HG03565 (cell line): Measurements from ENCODE around the gene C1QTNF4.
"Not testable (repeated sequence)": the region's sequence is repeated elsewhere in the genome, so short reads cannot be mapped to it uniquely, and the experiment has no call there.

ENCODE experiments used
- ATAC-seq: cut with Tn5 transposase; IDR thresholded peaks from one replicate; pipeline ENCODE4 v1.9.1; 2021; ENCODE audit warnings: mild to moderate bottlenecking, moderate library complexity; ENCODE audit not compliant: unreplicated experiment

The C1QTNF4 gene

GRCh38 chr11:47569646-47570045 is 24.6 kb downstream of the C1QTNF4 start:
- ATAC-seq: no peak

- no peak for ATAC-seq
These were observed 28.0 kb downstream of the C1QTNF4 start for GRCh38 chr11:47566149-47566698.

- ATAC-seq: peak; percentile 73
These were observed 28.7 kb downstream of the C1QTNF4 start, which contains the start of gene PTPMT1 for GRCh38 chr11:47565340-47566148. TSS of gene PTPMT1 (plus strand) at chr11:47565599. CDS start at chr11:47565623, 24 bp downstream.

GRCh38 chr11:47564933-47565339 is 29.3 kb downstream of the C1QTNF4 start:
- no peak for ATAC-seq

- not testable (repeated sequence) for ATAC-seq
These were observed 29.8 kb downstream of the C1QTNF4 start for GRCh38 chr11:47564366-47564765.

- ATAC-seq: not testable (repeated sequence)
These were observed 31.8 kb downstream of the C1QTNF4 start for GRCh38 chr11:47562393-47562792.

GRCh38 chr11:47560426-47560825 is 33.8 kb downstream of the C1QTNF4 start:
- ATAC-seq: no peak

GRCh38 chr11:47558695-47559094 is 35.5 kb downstream of the C1QTNF4 start:
- no peak for ATAC-seq

- not testable (repeated sequence) for ATAC-seq
These were observed 37.2 kb downstream of the C1QTNF4 start for GRCh38 chr11:47557004-47557403.

GRCh38 chr11:47553406-47553743 is 40.8 kb downstream of the C1QTNF4 start:
- peak; percentile 10 for ATAC-seq

GRCh38 chr11:47552566-47553405 is 41.4 kb downstream of the C1QTNF4 start, which contains the start of gene CELF1:
TSS of gene CELF1 (minus strand) at chr11:47553132. CDS start at chr11:47499523, 53,609 bp downstream.
- ATAC-seq: peak; percentile 87

- no peak for ATAC-seq
These were observed 42.1 kb downstream of the C1QTNF4 start for GRCh38 chr11:47552056-47552565.

GRCh38 chr11:47551086-47551485 is 43.1 kb downstream of the C1QTNF4 start:
- no peak for ATAC-seq

GRCh38 chr11:47550288-47551047 is 43.7 kb downstream of the C1QTNF4 start:
- no peak for ATAC-seq

GRCh38 chr11:47546274-47546673 is 47.9 kb downstream of the C1QTNF4 start:
- ATAC-seq: not testable (repeated sequence)

- no peak for ATAC-seq
These were observed 48.9 kb downstream of the C1QTNF4 start for GRCh38 chr11:47545298-47545697.

- no peak for ATAC-seq
These were observed 53.1 kb downstream of the C1QTNF4 start for GRCh38 chr11:47541070-47541469.

- ATAC-seq: no peak
These were observed 54.6 kb downstream of the C1QTNF4 start for GRCh38 chr11:47539681-47540039.
